ENCODE measurements around the gene USP19. TPM values are rescaled to one million over a fixed set of nuclear protein-coding genes. Genes with fewer than 3 reads are reported as not detected.

The USP19 gene
- total and polyA plus RNA-seq, 12 donors: 26.1 to 744 (median 79.8) TPM

- WGBS, 4 donors: 0 to 1% (median 0%) methylated on average over 20 to 65 of the region's 65 CpGs
- peaks cover 21 to 48% of the 10 kb centered on the region in 2 donors for H3K4me1 ChIP-seq (replicated peaks in 1 of 2)
- H3K9me3 ChIP-seq (replicated peaks in 1 of 3): no peaks in the 10 kb centered on the region
- no peaks in the 10 kb centered on the region for H3K27me3 ChIP-seq
- H3K36me3 ChIP-seq (replicated peaks in 1 of 2): peaks cover 0 to 30% of the 10 kb centered on the region in 2 donors
- H3K27ac ChIP-seq: peak within 1 kb of the TSS; percentile 86 to 98 (median 96)
- intact Hi-C loops (cut with DNase I): no loop called here
- H3K4me3 ChIP-seq: peak within 1 kb of the TSS; percentile 79 to 94 (median 92)
- peak; percentile 97 to 99 (median 98) for DNase-seq
- peak; percentile 73 to 91 for TF ChIP-seq POLR2A (IDR thresholded peaks at IDR 0.05)
- peak; percentile 38 to 59 (median 52) for TF ChIP-seq CTCF (IDR thresholded peaks at IDR 0.05)
Measured at GRCh38 chr3:49093853-49094767, 26.5 kb downstream of the USP19 start, which contains the start of gene QRICH1. QRICH1 (minus strand) TSS chr3:49094071; CDS start chr3:49077017, 17,054 bp downstream.

- DNase-seq: peak; percentile 77 to 88 (median 81)
- H3K36me3 ChIP-seq (replicated peaks in 1 of 2): peaks cover 0 to 21% of the 10 kb centered on the region in 2 donors
- H3K27me3 ChIP-seq: no peaks in the 10 kb centered on the region
- no peaks in the 10 kb centered on the region for H3K9me3 ChIP-seq (replicated peaks in 1 of 3)
- peak overlapping the region; percentile 79 to 94 (median 92) for H3K4me3 ChIP-seq
- intact Hi-C loops (cut with DNase I): no loop called here
- TF ChIP-seq POLR2A (IDR thresholded peaks at IDR 0.05) (peak in 1 of 2 donors; percentile 51), CTCF (IDR thresholded peaks at IDR 0.05) (no peak)
- peak overlapping the region; percentile 86 to 98 (median 96) for H3K27ac ChIP-seq
- WGBS, 4 donors: 0 to 1% (median 0%) methylated on average over 21 to 86 of the region's 86 CpGs
- H3K4me1 ChIP-seq (replicated peaks in 1 of 2): peaks cover 21 to 47% of the 10 kb centered on the region in 2 donors
Measured at GRCh38 chr3:49092938-49093852, 27.4 kb downstream of the USP19 start.

DNA sequence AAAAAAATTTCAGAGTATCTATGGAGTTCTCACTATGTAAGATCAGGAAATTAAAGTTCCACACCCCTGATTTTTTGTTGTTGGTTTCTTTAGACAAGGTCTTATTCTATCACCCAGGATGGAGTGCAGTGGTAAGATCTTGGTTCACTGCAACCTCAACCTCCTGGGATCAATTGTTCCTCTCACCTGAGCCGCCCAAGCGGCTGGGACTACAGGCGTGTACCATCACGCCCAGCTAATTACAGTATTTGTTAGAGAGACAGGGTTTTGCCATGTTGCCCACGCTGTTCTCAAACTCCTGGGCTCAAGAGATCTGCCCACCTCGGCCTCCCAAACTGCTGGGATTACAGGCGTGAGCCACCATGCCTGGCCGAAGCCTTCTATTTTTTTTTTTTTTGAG, 39.2 kb downstream of the USP19 start:
- no peaks in the 10 kb centered on the region for H3K27me3 ChIP-seq
- H3K4me3 ChIP-seq: no peak overlapping the region
- no peak for TF ChIP-seq CTCF (IDR thresholded peaks at IDR 0.05)
- TF ChIP-seq POLR2A (IDR thresholded peaks at IDR 0.05): no peak
- intact Hi-C loops (cut with DNase I): no loop called here
- H3K36me3 ChIP-seq (replicated peaks in 1 of 2): peaks cover 0 to 23% of the 10 kb centered on the region in 2 donors
- DNase-seq: no peak
- 92 to 99% (median 94%) methylated on average over 7 to 8 of the region's 8 CpGs for WGBS, 4 donors
- H3K27ac ChIP-seq: no peak overlapping the region
- peaks cover 0 to 5% of the 10 kb centered on the region in 2 donors for H3K4me1 ChIP-seq (replicated peaks in 1 of 2)
- H3K9me3 ChIP-seq (replicated peaks in 1 of 3): no peaks in the 10 kb centered on the region

- Histone ChIP-seq H3K27ac (no peak overlapping the region), H3K36me3 (replicated peaks in 1 of 2) (peaks cover 0 to 45% of the 10 kb centered on the region in 2 donors), H3K4me1 (replicated peaks in 1 of 2) (peaks cover 0 to 5% of the 10 kb centered on the region in 2 donors), H3K4me3 (no peak overlapping the region), H3K9me3 (replicated peaks in 1 of 3) (no peaks in the 10 kb centered on the region), H3K27me3 (no peaks in the 10 kb centered on the region)
- TF ChIP-seq CTCF (IDR thresholded peaks at IDR 0.05) (no peak), POLR2A (IDR thresholded peaks at IDR 0.05) (no peak)
- WGBS, 4 donors: 94 to 96% (median 95%) methylated on average over 2 of the region's 2 CpGs
- no peak for DNase-seq
- intact Hi-C loops (cut with DNase I): no loop called here
Measured at GRCh38 chr3:49079270-49079669, 41.4 kb downstream of the USP19 start.

All from adrenal gland (tissue), 12 donors.